ENCODE measurements around the gene NPNT.
"Not testable (repeated sequence)": the region's sequence is repeated elsewhere in the genome, so short reads cannot be mapped to it uniquely, and the experiment has no call there.

Gene NPNT

GRCh38 chr4:105894660-105895582 is at the start of gene NPNT:
Gene NPNT (plus strand): TSS chr4:105895471. CDS start chr4:105895653, 182 bp downstream.
- peak; percentile 61 for DNase-seq

GRCh38 chr4:105845559-105845958 is 49.7 kb upstream of the NPNT start:
- DNase-seq: no peak

GRCh38 chr4:105848359-105848758 is 46.9 kb upstream of the NPNT start:
- not testable (repeated sequence) for DNase-seq

GRCh38 chr4:105851196-105851595 is 44.1 kb upstream of the NPNT start:
- DNase-seq: no peak

- DNase-seq: not testable (repeated sequence)
Observed at GRCh38 chr4:105852230-105852629, 43.0 kb upstream of the NPNT start.

- no peak for DNase-seq
Observed at GRCh38 chr4:105858466-105859040, 36.7 kb upstream of the NPNT start.

GRCh38 chr4:105859233-105859632 is 36.0 kb upstream of the NPNT start:
- no peak for DNase-seq

GRCh38 chr4:105870963-105871362 is 24.3 kb upstream of the NPNT start:
- no peak for DNase-seq

GRCh38 chr4:105871997-105872396 is 23.3 kb upstream of the NPNT start:
- DNase-seq: no peak

GRCh38 chr4:105875233-105875632 is 20.0 kb upstream of the NPNT start:
- no peak for DNase-seq

- no peak for DNase-seq
Observed at GRCh38 chr4:105878668-105879067, 16.6 kb upstream of the NPNT start.

GRCh38 chr4:105887508-105887907 is 7.8 kb upstream of the NPNT start:
- DNase-seq: no peak

- peak; percentile 47 for DNase-seq
Observed at GRCh38 chr4:105895583-105896460, 551 bp downstream of the NPNT start.

- DNase-seq: no peak
Observed at GRCh38 chr4:105896461-105896942, 1.2 kb downstream of the NPNT start.

GRCh38 chr4:105896984-105897775 is 1.9 kb downstream of the NPNT start:
- DNase-seq: no peak

GRCh38 chr4:105900541-105900940 is 5.3 kb downstream of the NPNT start:
- no peak for DNase-seq

GRCh38 chr4:105902550-105903262 is 7.4 kb downstream of the NPNT start:
- no peak for DNase-seq

GRCh38 chr4:105909787-105910281 is 14.6 kb downstream of the NPNT start:
- no peak for DNase-seq

GRCh38 chr4:105911426-105911825 is 16.2 kb downstream of the NPNT start:
- no peak for DNase-seq

GRCh38 chr4:105912633-105913032 is 17.4 kb downstream of the NPNT start:
- DNase-seq: no peak

GRCh38 chr4:105917171-105917685 is 22.0 kb downstream of the NPNT start:
- DNase-seq: no peak
